ENCODE results near the gene ABCB11. TPM values are rescaled to one million over a fixed set of nuclear protein-coding genes. Genes with fewer than 3 reads are reported as not detected.

Gene ABCB11
- total and polyA plus RNA-seq, 2 donors (not counting 1 experiment from before 2014, with no cell fraction given), result not detected

DNA sequence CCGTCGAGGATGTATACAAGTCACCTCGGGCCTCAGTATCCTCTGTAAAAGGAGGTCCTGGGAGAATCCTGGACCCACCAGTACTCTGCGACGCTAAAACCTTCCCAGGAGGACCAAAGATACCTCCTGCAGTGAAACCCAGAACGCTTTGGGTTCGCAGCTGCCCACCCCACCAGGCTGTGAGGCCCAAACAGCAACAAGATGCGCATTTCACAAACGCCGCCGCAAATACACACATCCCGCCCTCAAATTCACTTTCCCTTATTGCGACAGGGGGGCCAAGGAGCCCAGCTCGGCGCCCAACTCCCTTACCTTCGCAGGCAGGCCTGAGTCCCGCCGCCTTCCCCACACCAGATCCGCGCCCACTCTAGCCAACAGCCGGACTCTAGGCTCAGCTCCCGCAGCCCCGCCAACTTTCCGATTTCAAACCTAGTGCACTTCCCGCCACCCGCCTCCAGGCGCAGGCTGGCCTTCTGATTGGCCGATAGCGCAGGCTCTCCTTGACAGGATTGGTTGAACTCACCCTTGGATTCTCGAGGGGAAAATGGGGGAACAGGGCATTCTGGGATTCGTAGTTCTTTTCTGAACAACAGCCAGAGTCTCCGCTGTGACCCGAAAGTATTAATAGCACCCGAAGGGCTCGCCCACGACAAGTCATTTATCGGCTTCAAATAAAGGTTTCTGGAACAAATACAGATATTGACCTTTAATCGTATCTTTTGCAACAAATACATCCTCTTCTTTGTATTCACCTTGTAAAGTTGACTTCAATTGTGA lies 140.9 kb downstream of the ABCB11 start, which contains the start of gene SPC25:
TSS of gene SPC25 (minus strand) at position 425 of the 777 bp plus-strand sequence. CDS start 911 bp downstream, outside the sequence.
- peaks cover 0 to 7% (median 2%) of the 10 kb centered on the region in 4 experiments for H3K27me3 ChIP-seq (replicated peaks in 1 of 4; ENCODE audit: control extremely low read depth in 1 of 4, control insufficient read depth in 3 of 4, insufficient read depth in 4 of 4, low read length in 3 of 4)
- no peaks in the 10 kb centered on the region for H3K36me3 ChIP-seq (replicated peaks in 1 of 2; ENCODE audit: control extremely low read depth in 1 of 2, control insufficient read depth in 1 of 2, extremely low read depth in 1 of 2, insufficient read depth in 2 of 2, low read length in 1 of 2)
- H3K4me3 ChIP-seq (ENCODE audit: control extremely low read depth in 1 of 5, extremely low read depth in 1 of 5, insufficient read depth in 1 of 5, low read depth in 2 of 5, low read length in 4 of 5), result peak within 1 kb of the TSS; percentile 50 to 77 (median 57)
- H3K79me2 ChIP-seq (ENCODE audit: control insufficient read depth, insufficient read depth, low read length), result no peaks in the 10 kb centered on the region
- DNase-seq (peak; percentile 89), ATAC-seq (ENCODE audit: low read depth) (peak; percentile 99)
- H3K9me3 ChIP-seq (ENCODE audit: control extremely low read depth in 1 of 3, control insufficient read depth in 2 of 3, insufficient read depth in 1 of 3, low read length in 2 of 3), result no peaks in the 10 kb centered on the region
- peaks cover 9% of the 10 kb centered on the region for H3K4me1 Mint-ChIP-seq
- H3K27ac Mint-ChIP-seq, result peak within 1 kb of the TSS; percentile 57
- peak within 1 kb of the TSS; percentile 95 for H2AFZ ChIP-seq (ENCODE audit: insufficient read depth, low read depth, low read length, poor library complexity, severe bottlenecking)
- intact Hi-C loops (cut with micrococcal nuclease), result loop anchor here (5.0 kb wide), 1 partner anchor 433 kb away; the partner anchor contains the start of gene CERS6
- TF ChIP-seq, protein P1, sequence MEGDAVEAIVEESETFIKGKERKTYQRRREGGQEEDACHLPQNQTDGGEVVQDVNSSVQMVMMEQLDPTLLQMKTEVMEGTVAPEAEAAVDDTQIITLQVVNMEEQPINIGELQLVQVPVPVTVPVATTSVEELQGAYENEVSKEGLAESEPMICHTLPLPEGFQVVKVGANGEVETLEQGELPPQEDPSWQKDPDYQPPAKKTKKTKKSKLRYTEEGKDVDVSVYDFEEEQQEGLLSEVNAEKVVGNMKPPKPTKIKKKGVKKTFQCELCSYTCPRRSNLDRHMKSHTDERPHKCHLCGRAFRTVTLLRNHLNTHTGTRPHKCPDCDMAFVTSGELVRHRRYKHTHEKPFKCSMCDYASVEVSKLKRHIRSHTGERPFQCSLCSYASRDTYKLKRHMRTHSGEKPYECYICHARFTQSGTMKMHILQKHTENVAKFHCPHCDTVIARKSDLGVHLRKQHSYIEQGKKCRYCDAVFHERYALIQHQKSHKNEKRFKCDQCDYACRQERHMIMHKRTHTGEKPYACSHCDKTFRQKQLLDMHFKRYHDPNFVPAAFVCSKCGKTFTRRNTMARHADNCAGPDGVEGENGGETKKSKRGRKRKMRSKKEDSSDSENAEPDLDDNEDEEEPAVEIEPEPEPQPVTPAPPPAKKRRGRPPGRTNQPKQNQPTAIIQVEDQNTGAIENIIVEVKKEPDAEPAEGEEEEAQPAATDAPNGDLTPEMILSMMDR (IDR thresholded peaks at IDR 0.05), result no peak
- no peak for TF ChIP-seq EZH2 (IDR thresholded peaks at IDR 0.05; ENCODE audit: borderline replicate concordance, insufficient read depth, low read depth, low read length, poor library complexity, severe bottlenecking)
- no peaks in the 10 kb centered on the region for H4K20me1 ChIP-seq (ENCODE audit: control insufficient read depth, insufficient read depth, low read length, poor library complexity, severe bottlenecking)
- CTCF ChIA-PET, result interaction anchor here (1.7 kb wide), 1 partner anchor 10 kb away, joined by 4 read pairs; no protein-coding TSS in a partner anchor
- under 1% methylated on average over 30 of the region's 38 CpGs for WGBS (ENCODE audit: insufficient coverage)
- no peak within 1 kb of the TSS for H3K27ac ChIP-seq (ENCODE audit: low read length in 2 of 2)
- peaks cover 11% of the 10 kb centered on the region for H3K27me3 Mint-ChIP-seq
- H3K9me3 Mint-ChIP-seq (ENCODE audit: insufficient read depth), result no peaks in the 10 kb centered on the region
- H3K4me1 ChIP-seq (ENCODE audit: control insufficient read depth in 2 of 2, insufficient read depth in 2 of 2, low read length in 2 of 2), result peaks cover 8 to 12% of the 10 kb centered on the region in 2 donors
- POLR2A ChIA-PET, result no interaction called here
- peak within 1 kb of the TSS; percentile 96 for H3K4me2 ChIP-seq (replicated peaks; ENCODE audit: low read depth, low read length, poor library complexity, severe bottlenecking)
- peak within 1 kb of the TSS; percentile 75 for H3K9ac ChIP-seq (ENCODE audit: low read length)
- peak within 1 kb of the TSS; percentile 98 for H3K4me3 Mint-ChIP-seq

DNA sequence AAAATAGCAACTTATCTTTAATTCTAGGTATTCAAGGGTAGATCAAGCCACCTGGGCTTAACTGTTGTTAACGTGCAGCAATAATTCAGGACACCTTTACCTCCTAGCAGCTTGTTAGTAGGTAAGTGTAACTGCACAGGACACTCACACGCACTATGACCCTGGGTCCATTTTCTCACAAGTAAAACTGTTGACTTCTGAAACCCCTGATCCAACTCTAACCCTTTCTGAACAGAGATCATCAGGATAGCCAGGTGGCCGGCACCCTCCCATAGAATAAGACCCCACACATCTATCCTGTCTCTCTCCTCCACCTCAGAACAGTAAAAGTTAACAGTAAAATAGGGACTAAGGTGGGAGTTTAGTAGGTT lies 141.5 kb downstream of the ABCB11 start:
- Mint-ChIP-seq H3K4me3 (peak overlapping the region; percentile 98), H3K27ac (no peak overlapping the region), H3K9me3 (ENCODE audit: insufficient read depth) (no peaks in the 10 kb centered on the region), H3K4me1 (peaks cover 9% of the 10 kb centered on the region), H3K27me3 (peaks cover 9% of the 10 kb centered on the region)
- TF ChIP-seq EZH2 (IDR thresholded peaks at IDR 0.05; ENCODE audit: borderline replicate concordance, insufficient read depth, low read depth, low read length, poor library complexity, severe bottlenecking), result no peak
- TF ChIP-seq, protein P1 (IDR thresholded peaks at IDR 0.05), result no peak
- no peak overlapping the region for H3K27ac ChIP-seq (ENCODE audit: low read length in 2 of 2)
- CTCF ChIA-PET, result interaction anchor here (1.7 kb wide), 1 partner anchor 9 kb away, joined by 4 read pairs; no protein-coding TSS in a partner anchor
- no peaks in the 10 kb centered on the region for H4K20me1 ChIP-seq (ENCODE audit: control insufficient read depth, insufficient read depth, low read length, poor library complexity, severe bottlenecking)
- POLR2A ChIA-PET, result no interaction called here
- H3K36me3 ChIP-seq (replicated peaks in 1 of 2; ENCODE audit: control extremely low read depth in 1 of 2, control insufficient read depth in 1 of 2, extremely low read depth in 1 of 2, insufficient read depth in 2 of 2, low read length in 1 of 2), result no peaks in the 10 kb centered on the region
- 20% methylated on average over 1 of the region's 3 CpGs for WGBS (ENCODE audit: insufficient coverage)
- H3K4me2 ChIP-seq (replicated peaks; ENCODE audit: low read depth, low read length, poor library complexity, severe bottlenecking), result peak overlapping the region; percentile 96
- peaks cover 0 to 7% (median 2%) of the 10 kb centered on the region in 4 experiments for H3K27me3 ChIP-seq (replicated peaks in 1 of 4; ENCODE audit: control extremely low read depth in 1 of 4, control insufficient read depth in 3 of 4, insufficient read depth in 4 of 4, low read length in 3 of 4)
- peak overlapping the region; percentile 75 for H3K9ac ChIP-seq (ENCODE audit: low read length)
- H3K9me3 ChIP-seq (ENCODE audit: control extremely low read depth in 1 of 3, control insufficient read depth in 2 of 3, insufficient read depth in 1 of 3, low read length in 2 of 3), result no peaks in the 10 kb centered on the region
- peak overlapping the region; percentile 95 for H2AFZ ChIP-seq (ENCODE audit: insufficient read depth, low read depth, low read length, poor library complexity, severe bottlenecking)
- DNase-seq (peak; percentile 12), ATAC-seq (ENCODE audit: low read depth) (no peak)
- peaks cover 8 to 12% of the 10 kb centered on the region in 2 donors for H3K4me1 ChIP-seq (ENCODE audit: control insufficient read depth in 2 of 2, insufficient read depth in 2 of 2, low read length in 2 of 2)
- H3K4me3 ChIP-seq (ENCODE audit: control extremely low read depth in 1 of 5, extremely low read depth in 1 of 5, insufficient read depth in 1 of 5, low read depth in 2 of 5, low read length in 4 of 5), result peak overlapping the region in 4 of 5 experiments; percentile 54 to 77 (median 61)
- intact Hi-C loops (cut with micrococcal nuclease), result loop anchor here (5.0 kb wide), 1 partner anchor 432 kb away; the partner anchor contains the start of gene CERS6
- no peaks in the 10 kb centered on the region for H3K79me2 ChIP-seq (ENCODE audit: control insufficient read depth, insufficient read depth, low read length)
